Measurements from ENCODE around the gene LINGO3. TPM values are rescaled to one million over a fixed set of nuclear protein-coding genes. Genes with fewer than 3 reads are reported as not detected.

Gene LINGO3
- total RNA-seq, 2 experiments from 2014 or later: 0.16 to 0.27 TPM

- intact Hi-C loops (cut with micrococcal nuclease): no loop called here
- ATAC-seq: no peak
- POLR2A ChIA-PET: interaction anchor here (0.6 to 2.1 kb wide), 3 partner anchors 13 to 95 kb away, joined by 3 to 7 read pairs (median 3); no protein-coding TSS in a partner anchor
These were observed 21.6 kb upstream of the LINGO3 start for GRCh38 chr19:2329501-2329916.

GRCh38 chr19:2329149-2329478 lies 21.2 kb upstream of the LINGO3 start:
- H3K9me3 Mint-ChIP-seq: no peaks in the 10 kb centered on the region
- peaks cover 71% of the 10 kb centered on the region for H3K4me1 Mint-ChIP-seq (ENCODE audit: low read depth)
- CTCF ChIA-PET: no interaction called here
- TF ChIP-seq CTCF (IDR thresholded peaks at IDR 0.05): no peak
- H3K27ac Mint-ChIP-seq: peak overlapping the region; percentile 70
- H3K36me3 Mint-ChIP-seq (ENCODE audit: low read depth): peaks cover 37% of the 10 kb centered on the region
- DNase-seq (no peak), ATAC-seq (no peak)
- no peaks in the 10 kb centered on the region for H3K27me3 Mint-ChIP-seq
- H3K4me3 Mint-ChIP-seq: peak overlapping the region; percentile 95
- POLR2A ChIA-PET: interaction anchor here (1.3 to 2.1 kb wide), 2 partner anchors 12 to 95 kb away, joined by 3 to 7 read pairs; no protein-coding TSS in a partner anchor
- intact Hi-C loops (cut with micrococcal nuclease): no loop called here

More at GRCh38 chr19:2329501-2329916, 21.6 kb upstream of the LINGO3 start:
- peaks cover 69% of the 10 kb centered on the region for H3K4me1 Mint-ChIP-seq (ENCODE audit: low read depth)
- H3K27ac Mint-ChIP-seq: peak overlapping the region; percentile 70
- no peak for TF ChIP-seq CTCF (IDR thresholded peaks at IDR 0.05)
- H3K4me3 Mint-ChIP-seq: peak overlapping the region; percentile 95
- peaks cover 33% of the 10 kb centered on the region for H3K36me3 Mint-ChIP-seq (ENCODE audit: low read depth)
- H3K9me3 Mint-ChIP-seq: no peaks in the 10 kb centered on the region
- CTCF ChIA-PET: interaction anchor here (1.1 to 1.2 kb wide), 2 partner anchors 34 to 281 kb away, joined by 3 read pairs; no protein-coding TSS in a partner anchor
- H3K27me3 Mint-ChIP-seq: no peaks in the 10 kb centered on the region
- DNase-seq: no peak

GRCh38 chr19:2328401-2329148 lies 20.6 kb upstream of the LINGO3 start, which contains the start of the genes LSM7 and SPPL2B:
Gene LSM7 (minus strand): TSS chr19:2328586. CDS start chr19:2328566, 20 bp downstream.
Gene SPPL2B (plus strand): TSS chr19:2328684. CDS start chr19:2328710, 26 bp downstream.
- no peak for TF ChIP-seq CTCF (IDR thresholded peaks at IDR 0.05)
- intact Hi-C loops (cut with micrococcal nuclease): no loop called here
- CTCF ChIA-PET: interaction anchor here (0.8 to 1.5 kb wide), 5 partner anchors 12 to 285 kb away, joined by 3 to 6 read pairs (median 4); partner anchors contain the start of gene PLEKHJ1

GRCh38 chr19:2327773-2328400 lies 19.9 kb upstream of the LINGO3 start:
- ChIA-PET POLR2A (interaction anchor here (0.6 to 4.1 kb wide), 7 partner anchors 11 to 511 kb away, joined by 3 to 32 read pairs (median 4); partner anchors contain the start of gene GADD45B), CTCF (interaction anchor here (0.8 to 2.3 kb wide), 6 partner anchors 11 to 286 kb away, joined by 3 to 6 read pairs (median 4); partner anchors contain the start of gene PLEKHJ1)
- peak; percentile 82 for DNase-seq
- Mint-ChIP-seq H3K27me3 (no peaks in the 10 kb centered on the region), H3K9me3 (no peaks in the 10 kb centered on the region), H3K4me3 (peak overlapping the region; percentile 95), H3K36me3 (ENCODE audit: low read depth) (peaks cover 41% of the 10 kb centered on the region), H3K27ac (peak overlapping the region; percentile 98), H3K4me1 (ENCODE audit: low read depth) (peaks cover 67% of the 10 kb centered on the region)
- ATAC-seq: peak; percentile 76
- TF ChIP-seq CTCF (IDR thresholded peaks at IDR 0.05): no peak
- intact Hi-C loops (cut with micrococcal nuclease): no loop called here

More at GRCh38 chr19:2328401-2329148, 20.6 kb upstream of the LINGO3 start, which contains the start of the genes LSM7 and SPPL2B:
- Mint-ChIP-seq H3K36me3 (ENCODE audit: low read depth) (peaks cover 41% of the 10 kb centered on the region), H3K9me3 (no peaks in the 10 kb centered on the region), H3K4me3 (peak within 1 kb of the TSS; percentile 95), H3K27me3 (no peaks in the 10 kb centered on the region), H3K27ac (peak within 1 kb of the TSS; percentile 98), H3K4me1 (ENCODE audit: low read depth) (peaks cover 67% of the 10 kb centered on the region)
- DNase-seq: peak; percentile 91
- POLR2A ChIA-PET: interaction anchor here (0.7 to 4.1 kb wide), 6 partner anchors 12 to 380 kb away, joined by 3 to 32 read pairs (median 4); no protein-coding TSS in a partner anchor
- ATAC-seq: peak; percentile 74
